HG02970 (cell line): ENCODE data around the gene DENND5B.
"Not testable (repeated sequence)": the region's sequence is repeated elsewhere in the genome, so short reads cannot be mapped to it uniquely, and the experiment has no call there.

Experiments
- ATAC-seq: cut with Tn5 transposase; IDR thresholded peaks from one replicate; pipeline ENCODE4 v1.9.1; 2021; ENCODE audit warnings: mild to moderate bottlenecking, moderate library complexity, moderate number of reproducible peaks; ENCODE audit not compliant: unreplicated experiment, low FRiP score

The DENND5B gene

DNA sequence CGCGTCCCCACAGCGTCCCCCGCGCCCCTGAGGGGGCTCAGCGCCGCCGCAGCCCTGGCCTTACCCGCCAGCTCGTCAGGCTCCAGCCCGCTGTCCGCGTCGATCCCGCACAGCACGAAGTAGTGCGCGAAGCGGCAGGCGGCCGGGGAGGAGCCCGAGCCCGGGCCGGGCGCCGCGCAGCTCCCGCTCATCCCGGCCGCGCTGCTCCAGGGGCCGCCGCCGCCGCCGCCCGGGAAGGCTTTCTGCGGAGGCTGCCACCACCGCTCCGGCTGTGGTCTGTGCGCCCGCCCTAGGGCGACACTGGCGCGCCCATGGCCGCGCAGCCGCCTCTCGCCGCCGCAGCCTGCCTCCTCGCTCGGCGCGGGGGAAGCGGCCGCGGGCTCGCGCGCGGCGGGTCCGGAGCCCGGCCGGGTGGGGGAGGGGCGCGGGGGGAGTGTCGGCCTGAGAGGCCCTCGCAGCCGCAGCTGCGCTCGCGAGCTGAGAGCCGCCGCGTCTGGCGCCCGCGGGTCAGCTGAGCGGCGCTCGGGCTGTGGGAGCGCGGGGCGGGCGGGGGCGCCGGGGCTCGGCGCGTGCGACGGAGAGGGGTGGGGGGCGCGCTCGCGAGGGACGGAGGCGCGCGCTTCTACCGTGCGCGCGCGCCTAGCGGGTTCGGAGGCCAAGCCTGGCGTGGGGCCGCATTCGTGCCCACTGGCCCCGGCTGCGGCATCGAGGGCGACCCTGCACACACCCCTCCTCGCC lies at the start of gene DENND5B:
Gene DENND5B, minus strand, starts transcription at position 495 of the 738 bp plus-strand sequence. Its CDS starts 304 bp downstream, at position 191.
- ATAC-seq = peak; percentile 52

DNA sequence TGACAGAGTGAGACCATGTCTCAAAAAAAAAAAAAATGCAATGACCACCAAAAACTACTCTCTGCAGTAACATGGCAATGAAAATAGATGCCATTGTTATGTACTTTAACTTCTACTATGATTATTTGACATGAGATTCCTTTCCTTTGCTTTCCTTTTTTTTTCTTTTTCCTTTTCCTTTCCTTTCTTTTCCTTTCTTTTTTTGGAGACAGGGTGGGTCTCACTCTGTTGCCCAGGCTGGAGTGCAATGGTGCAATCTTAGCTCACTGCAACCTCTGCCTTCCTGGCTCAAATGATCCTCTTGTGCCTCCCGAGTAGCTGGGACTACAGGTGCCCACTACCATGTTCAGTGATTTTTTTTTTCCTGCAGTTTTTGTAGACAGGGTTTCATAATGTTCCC lies 43.7 kb upstream of the DENND5B start:
- no peak for ATAC-seq

DNA sequence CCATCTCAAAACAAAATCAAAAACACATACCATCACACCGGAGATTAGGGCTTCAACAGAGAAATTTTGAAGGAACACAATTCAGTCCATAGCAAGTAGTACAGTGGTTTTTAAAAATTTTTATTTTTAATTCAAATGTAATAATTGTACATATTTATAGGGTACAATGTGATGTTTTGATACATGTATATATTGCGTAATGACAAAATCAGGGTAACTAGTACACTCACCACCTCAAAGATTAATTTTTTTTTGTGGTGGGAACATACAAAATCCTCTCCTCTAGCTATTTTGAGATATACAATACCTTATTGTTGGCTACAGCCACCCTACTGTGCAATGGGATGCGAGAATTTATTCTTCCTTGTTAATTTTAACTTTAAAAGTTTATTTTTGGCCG lies 42.5 kb upstream of the DENND5B start:
- no peak for ATAC-seq

DNA sequence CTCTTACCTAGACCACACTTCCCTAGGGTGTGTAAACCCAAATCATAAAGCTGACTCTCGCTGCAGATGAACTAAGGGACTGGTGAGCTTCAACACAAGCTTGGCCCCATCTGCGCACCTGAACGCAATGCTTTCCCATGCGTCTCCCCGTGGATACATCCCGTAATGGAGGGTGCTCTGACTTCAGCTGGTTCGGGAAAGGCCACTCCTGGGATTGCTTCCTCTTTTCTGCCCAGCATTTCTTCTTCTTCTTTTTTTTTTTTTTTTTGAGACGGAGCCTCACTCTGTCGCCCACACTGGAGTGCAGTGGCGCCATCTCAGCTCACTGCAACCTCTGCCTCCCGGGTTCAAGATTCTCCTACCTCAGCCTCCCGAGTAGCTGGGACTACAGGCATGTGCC lies 40.9 kb upstream of the DENND5B start:
- ATAC-seq = no peak

DNA sequence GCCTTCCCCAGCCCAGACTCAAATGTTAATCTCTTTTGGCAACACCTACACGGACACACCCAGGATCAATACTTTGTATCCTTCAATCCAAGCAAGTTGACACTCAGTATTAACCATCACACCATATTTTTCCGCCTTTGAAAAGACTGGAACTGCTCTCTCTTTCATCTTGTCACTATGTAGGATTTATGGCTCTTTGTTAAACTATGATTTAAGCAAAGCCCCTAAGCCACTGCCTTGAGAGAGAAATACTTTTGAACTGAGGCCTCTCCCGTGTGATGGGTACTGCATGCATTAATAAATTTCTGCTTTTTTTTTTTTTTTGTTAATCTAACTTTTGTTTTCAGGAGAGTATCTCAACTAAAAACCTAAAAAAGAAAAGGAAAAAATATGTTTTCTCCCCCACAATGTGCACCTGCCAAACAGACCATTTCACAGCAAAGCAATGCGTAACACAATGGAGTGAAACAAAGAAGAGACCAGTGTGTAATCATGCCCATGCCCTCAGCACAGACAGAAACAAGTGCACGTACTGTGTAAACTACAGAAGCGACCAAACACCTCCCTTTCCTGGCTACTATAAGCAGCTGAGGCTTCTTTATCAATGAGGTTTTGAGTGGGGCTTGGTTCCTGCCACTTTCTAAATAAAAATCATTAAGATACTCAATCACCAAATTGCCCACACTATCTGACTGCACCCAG lies 40.2 kb upstream of the DENND5B start:
- no peak for ATAC-seq

DNA sequence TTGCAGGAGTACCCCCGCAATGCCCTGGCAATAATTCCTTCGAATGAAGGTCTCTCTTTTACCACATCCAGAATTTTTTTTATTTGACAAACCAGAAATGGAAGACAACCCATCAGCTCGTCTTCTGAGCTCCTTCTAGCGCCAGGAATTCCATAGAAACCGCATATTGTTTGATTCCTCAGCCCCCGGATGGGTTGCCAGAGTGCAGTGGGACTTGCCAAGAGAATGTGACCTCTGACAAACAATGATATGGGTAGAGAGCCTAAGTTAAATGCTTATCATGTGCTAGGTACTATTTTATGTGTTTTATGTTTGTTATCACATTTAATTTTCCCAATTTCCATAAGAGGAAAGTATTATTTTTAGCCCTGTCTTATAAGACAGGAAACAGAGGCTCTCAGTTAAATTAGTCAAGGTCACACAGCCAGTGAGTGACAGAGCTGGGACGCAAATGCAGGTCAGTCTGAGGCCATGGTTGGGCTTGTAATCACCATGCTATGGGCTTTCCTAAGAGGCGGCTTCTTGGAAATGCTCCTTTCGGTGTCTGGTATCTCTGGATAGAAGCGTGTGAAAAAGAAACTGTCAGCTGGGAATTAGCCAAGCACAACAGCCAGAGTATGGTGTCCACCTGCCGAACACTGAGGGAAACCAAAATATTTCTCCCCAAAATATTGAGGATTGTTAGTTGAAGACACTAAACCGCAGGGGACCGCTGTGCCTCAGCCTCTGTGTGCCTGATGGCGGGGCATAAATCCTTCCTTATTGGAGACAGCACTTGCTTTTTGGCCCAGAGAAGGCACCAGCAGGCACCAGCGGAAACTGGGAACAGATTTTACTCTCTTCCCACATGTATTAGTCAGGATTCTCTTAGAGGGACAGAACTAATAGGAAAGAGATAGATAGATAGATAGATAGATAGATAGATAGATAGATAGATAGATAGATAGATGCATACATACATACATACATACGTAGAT lies 39.1 kb upstream of the DENND5B start:
- no peak for ATAC-seq

DNA sequence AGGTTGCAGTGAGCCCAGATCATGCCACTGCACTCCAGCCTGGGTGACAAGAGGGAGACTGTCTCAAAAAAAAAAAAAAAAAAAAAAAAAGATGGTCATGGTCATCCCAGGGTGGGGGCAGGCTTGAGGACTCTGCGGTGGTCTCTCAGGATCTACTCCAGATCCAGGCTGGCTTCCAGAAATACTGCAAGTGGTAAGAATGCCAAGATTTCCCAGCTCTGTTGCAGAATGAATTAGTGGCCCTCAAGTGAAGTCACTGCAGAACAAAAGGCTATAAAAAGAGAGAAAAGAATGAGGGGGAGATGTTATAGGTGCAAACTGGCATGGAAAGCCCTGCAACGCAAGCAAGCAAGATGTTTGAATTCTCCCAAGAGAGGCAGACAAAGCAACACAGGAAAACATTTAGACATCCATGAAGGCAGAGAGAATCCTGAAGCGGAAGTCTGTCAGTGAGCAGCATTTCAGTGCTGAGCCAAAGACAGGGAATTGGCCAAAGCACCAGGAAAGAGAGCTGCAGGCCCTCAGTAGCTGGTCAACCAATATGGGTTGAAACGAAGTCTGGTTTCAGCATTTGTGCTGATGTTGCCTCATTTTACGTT lies 36.6 kb upstream of the DENND5B start:
- no peak for ATAC-seq

DNA sequence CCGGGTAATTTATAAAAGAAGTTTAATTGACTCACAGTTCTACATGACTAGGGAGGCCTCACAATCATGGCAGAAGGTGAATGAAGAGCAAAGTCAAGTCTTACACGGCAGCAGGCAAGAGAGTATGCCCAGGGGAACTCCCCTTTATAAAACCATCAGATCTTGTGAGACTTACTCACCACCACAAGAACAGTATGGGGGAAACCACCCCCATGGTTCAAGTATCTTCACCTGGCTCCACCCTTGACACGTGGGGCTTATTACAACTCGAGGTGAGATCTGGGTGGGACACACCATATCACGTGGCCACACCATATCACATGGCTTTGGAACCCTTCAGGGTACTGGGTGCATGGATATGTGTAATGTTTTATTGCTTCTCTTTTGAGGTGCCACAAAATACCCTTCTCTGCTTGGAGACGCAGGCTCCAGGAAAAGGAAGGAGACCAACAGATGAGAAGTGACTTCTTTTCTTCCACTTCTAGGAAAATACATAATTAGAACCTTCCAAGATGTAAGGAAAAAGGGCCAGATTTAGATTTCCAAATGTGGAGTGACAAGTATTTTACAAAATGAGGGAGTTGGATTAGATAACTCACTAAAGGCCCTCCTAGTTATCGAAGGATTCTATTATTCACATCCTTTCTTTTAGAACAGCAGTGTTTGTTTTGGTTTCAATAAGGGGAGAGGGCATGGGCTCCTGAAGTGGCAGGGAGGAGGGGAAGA lies 35.5 kb upstream of the DENND5B start:
- no peak for ATAC-seq

DNA sequence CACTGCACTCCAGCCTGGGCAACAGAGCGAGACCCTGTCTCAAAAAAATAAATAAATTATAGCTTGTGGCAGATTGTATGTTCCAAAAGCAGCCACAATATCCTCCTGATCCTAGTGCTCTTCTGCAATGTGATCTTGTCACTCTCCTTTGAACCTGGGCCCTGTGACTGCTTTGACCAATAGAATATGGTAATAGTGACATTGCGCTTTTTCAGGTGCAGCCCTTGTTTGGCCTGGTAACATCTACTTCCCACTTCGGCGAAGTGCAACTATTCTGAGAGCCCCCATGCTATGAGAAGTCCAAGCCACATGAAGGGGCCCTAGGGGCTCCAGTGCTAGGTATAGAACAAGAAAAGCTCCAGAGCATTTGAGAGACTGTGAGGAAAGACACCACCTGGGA lies 31.1 kb upstream of the DENND5B start:
- ATAC-seq = no peak

DNA sequence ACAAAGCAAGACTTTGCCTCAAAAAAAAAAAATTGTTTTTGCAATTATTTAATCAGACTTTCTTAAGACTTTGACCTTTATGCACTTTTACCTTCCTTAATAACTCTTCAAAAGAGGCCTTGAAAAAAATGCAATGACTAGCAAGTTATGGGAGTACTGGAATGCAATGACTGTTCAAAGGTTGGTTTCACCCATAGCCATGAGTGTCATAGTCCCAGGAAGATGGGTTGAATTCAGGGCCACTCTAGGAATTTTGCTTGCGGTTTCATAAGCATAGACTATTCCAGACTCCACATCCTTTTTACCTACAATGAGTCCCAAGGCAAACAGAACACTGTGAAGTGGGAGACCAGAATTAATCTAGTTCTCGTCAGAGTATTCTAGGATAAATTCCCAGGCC lies 29.4 kb upstream of the DENND5B start:
- no peak for ATAC-seq

DNA sequence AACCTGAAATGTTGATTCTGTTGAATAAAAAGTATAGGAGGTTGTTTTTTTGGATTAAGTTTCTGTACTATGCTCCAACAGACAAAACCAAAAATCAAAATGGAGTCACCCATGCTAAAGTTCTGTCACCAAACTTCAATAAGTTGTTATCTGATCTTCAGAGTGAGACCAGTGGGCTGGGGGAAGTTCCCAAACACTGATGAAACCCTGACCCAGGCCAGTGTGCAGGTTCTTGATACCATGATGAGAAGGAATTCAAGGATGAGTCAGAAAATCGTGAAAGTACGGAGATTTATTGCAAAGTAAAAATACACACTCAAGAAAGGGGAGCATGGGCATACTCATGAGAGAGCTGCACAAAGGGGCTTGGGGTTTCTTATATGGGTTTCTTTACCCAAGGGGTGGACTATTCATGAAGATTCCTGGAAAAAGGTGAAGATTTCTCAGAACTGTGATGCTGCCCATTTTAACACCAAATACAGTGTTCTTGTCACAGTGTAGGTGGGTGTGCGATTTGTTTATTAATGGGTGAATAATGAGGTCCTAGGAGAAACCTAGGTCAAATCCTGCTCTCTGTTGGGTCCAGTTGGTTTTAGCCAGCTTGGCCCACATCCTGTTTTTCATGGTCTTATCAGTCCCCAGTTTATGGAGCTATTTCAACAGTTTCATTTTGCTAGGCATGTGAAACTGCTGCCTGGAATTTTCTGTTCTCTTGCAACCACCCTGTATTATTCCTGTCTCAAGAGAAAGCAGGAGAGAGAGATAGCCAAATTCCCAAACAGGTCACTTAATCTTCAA lies 27.5 kb upstream of the DENND5B start:
- no peak for ATAC-seq

DNA sequence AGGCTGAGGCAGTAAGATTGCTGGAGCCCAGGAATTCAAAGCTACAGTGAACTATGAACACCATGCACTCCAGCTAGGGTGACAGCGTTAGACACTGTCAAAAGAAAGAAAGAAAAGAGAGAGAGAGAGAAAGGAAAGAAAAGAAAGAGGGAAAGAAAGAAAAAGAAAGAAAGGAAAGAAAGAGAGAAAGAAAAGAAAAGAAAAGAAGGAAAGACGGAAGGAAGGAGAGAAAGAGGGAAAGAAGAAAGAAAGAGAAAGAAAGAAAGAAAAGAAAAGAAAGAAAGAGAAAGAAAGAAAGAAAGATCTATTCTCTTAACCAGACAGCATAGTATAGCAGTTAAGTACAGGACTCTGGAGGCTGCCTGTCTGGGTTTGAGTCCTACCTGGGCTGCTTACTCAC lies 21.9 kb upstream of the DENND5B start:
- ATAC-seq = no peak

DNA sequence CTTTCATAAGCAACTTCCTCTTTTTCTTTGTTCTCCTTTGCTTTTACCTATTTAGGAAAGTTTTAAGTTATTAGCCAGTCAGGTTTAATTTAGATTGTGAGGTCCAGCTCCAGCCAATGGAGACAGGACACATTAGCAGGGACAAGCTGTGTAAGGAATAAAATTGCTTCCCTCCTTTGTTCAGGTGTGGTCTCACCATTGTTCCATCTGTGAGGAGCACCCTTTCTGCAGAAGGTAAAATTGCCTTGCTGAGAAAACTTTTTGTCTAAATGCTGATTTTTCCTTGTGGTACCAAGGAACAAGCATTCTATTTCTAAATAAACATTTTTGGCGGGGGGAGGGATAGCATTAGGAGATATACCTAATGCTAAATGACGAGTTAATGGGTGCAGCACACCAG lies 17.4 kb upstream of the DENND5B start:
- not testable (repeated sequence) for ATAC-seq

DNA sequence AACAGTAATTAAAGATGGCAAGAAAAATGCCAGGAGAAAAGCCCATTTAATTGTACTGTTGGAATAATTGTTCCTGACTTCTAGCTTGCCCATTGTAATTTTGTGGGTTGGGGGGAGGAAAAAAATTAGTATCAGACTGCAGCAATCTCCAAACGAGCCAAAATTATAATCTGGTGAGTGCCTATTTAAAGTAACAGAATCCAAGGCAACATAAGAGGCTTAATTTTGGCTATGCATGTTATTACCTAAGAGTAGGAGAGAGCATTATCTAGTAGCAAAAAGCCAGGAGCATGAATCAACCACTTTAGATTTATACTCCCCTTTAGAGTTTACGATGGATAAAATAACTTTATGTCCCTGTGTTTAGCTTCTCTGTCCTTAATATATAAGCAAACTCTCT lies 14.6 kb upstream of the DENND5B start:
- no peak for ATAC-seq

DNA sequence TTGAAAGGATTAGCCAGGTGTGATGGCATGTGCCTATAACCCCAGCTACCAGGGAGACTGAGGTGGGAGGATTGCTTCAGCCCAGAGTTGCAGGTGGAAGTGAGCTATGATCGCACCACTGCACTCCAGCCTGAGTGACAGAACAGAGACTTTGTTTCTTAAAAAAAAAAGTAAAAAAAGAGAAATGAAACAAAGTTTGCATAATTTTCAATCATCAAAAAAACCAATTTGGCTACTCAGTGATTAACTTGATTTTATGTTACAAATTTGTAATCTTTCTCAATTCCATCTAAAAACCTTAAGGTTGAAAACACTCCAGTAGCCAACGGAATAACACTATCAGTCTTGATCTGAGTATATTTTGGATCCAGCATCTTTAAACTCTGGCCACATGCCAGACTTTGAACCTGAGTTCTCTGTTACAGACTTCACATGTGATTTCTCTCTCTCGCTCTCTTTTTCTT lies 12.6 kb upstream of the DENND5B start:
- ATAC-seq = peak; percentile 96

DNA sequence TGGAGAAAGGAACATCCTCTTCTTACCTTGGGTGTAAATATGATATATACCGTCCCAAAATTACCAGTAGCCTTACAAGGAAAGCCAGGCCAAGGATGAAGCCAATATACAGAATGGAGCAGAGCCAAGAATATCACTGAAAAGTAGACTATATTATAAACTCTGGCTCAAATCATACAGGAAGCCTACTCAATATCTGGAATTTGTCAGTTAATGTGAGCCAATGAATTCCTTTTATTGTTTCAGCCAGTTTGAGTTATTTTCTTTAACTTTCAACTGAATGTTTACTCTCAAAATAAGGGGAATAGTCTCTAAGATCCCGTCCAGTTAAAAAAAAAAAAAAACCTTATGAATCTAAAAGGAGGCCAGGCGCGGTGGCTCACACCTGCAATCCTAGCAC lies 9.8 kb upstream of the DENND5B start:
- ATAC-seq = no peak

DNA sequence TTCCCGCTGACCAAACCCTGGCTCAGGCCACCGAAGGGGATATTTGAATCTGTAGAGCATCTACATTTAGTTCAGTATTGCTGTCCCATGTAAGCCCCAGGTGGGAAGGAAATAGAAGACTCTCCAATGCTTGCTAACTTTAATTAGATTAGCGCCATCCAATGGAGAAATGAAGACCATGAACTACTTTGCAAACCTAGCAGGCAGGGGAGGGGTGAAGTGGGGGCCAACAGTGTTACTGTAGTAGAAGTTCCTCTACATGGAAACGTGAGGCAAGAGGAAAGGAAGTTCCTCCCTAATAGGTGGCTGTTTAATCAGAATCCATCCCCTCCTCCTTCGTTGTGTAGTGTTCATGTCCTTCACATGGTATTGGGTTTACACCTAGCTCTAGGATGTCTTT lies 9.3 kb upstream of the DENND5B start:
- no peak for ATAC-seq

DNA sequence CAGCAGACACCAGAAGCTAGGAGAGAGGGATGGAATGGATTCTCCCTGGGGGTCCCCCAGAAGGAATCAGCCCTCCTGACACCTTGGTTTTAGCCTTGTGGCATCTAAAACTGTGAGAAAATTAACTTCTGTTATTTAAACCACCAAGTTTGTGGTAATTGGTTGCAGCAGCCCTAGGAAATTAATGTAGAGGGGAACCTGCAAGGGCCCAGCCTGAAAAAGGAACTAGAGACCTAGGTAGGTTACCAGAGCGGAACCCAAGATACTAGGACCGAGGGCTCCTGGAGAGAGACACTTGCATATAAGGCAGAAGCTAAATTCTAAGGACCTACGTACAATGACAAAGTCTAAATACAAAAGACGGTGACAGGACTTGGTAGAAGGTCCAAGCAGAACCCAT lies 8.1 kb upstream of the DENND5B start:
- ATAC-seq = no peak

DNA sequence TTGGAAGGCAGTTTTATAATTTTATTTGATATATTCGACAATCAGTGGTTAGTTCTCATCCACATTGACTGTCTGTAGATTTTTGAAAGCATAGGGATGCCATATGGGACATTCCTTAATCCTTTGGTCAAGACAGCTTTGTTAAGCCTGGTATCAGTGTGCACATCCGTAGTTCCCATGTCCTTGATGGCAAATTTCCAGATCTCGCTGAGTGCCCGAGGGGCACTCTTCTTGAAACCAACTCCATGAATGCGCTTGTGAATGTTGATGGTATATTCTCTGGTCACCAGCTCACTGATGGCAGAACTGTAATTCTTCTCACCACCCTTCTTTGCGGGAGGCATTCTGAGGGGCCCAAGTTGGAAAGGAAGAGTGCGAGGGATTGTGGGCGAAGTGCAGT lies 6.1 kb upstream of the DENND5B start:
- no peak for ATAC-seq
